HG03025 (cell line): ENCODE measurements around the gene NACC2.

Experiments used
- ATAC-seq: cut with Tn5 transposase; IDR thresholded peaks from one replicate; pipeline ENCODE4 v1.9.1; 2021; ENCODE audit warnings: mild to moderate bottlenecking, moderate library complexity; ENCODE audit not compliant: unreplicated experiment, low FRiP score

NACC2 gene

GRCh38 chr9:135987838-135988404 is 107.2 kb downstream of the NACC2 start:
- no peak for ATAC-seq

- ATAC-seq = no peak
Observed at GRCh38 chr9:135986605-135987004, 108.5 kb downstream of the NACC2 start.

- ATAC-seq = no peak
Observed at GRCh38 chr9:135985889-135986288, 109.2 kb downstream of the NACC2 start.

- ATAC-seq = no peak
Observed at GRCh38 chr9:135985459-135985774, 109.7 kb downstream of the NACC2 start.

- ATAC-seq = no peak
Observed at GRCh38 chr9:135984072-135984710, 110.9 kb downstream of the NACC2 start.

- no peak for ATAC-seq
Observed at GRCh38 chr9:135983208-135984071, 111.6 kb downstream of the NACC2 start.

GRCh38 chr9:135982499-135983207 is 112.4 kb downstream of the NACC2 start:
- no peak for ATAC-seq

GRCh38 chr9:135980926-135981630 is 114.0 kb downstream of the NACC2 start:
- no peak for ATAC-seq

GRCh38 chr9:135979547-135980166 is 115.4 kb downstream of the NACC2 start:
- ATAC-seq = no peak

- no peak for ATAC-seq
Observed at GRCh38 chr9:135978642-135979546, 116.2 kb downstream of the NACC2 start.

- ATAC-seq = no peak
Observed at GRCh38 chr9:135976944-135977343, 118.1 kb downstream of the NACC2 start.

- no peak for ATAC-seq
Observed at GRCh38 chr9:135976531-135976930, 118.6 kb downstream of the NACC2 start.

GRCh38 chr9:135975834-135976233 is 119.3 kb downstream of the NACC2 start:
- ATAC-seq = no peak

GRCh38 chr9:135974220-135974573 is 120.9 kb downstream of the NACC2 start:
- ATAC-seq = no peak

GRCh38 chr9:135973277-135974219 is 121.5 kb downstream of the NACC2 start:
- ATAC-seq = no peak

GRCh38 chr9:135971892-135972291 is 123.2 kb downstream of the NACC2 start:
- ATAC-seq = no peak

- ATAC-seq = no peak
Observed at GRCh38 chr9:135971111-135971766, 123.8 kb downstream of the NACC2 start.
